OCI-LY7 (cell line): ENCODE data around the gene PPFIA2.

Source experiments
- CTCF ChIP-seq: fragments of 200-600 bp; sonication (generic); conservative IDR thresholded peaks from 2 replicates; pipeline ENCODE4 v1.5.1; 2014; ENCODE audit warnings: mild to moderate bottlenecking, antibody characterized with exemption, low read length, moderate library complexity, mixed read lengths
- EZH2phosphoT487 ChIP-seq: fragments of 200-600 bp; sonication (generic); IDR thresholded peaks from 2 replicates; pipeline ENCODE4 v1.6.1; 2018; ENCODE audit warnings: low read depth, borderline replicate concordance, mild to moderate bottlenecking, mixed run types, antibody characterized with exemption, low read length, moderate library complexity, mixed read lengths

GRCh38 chr12:81377771-81378170, 381.4 kb downstream of the PPFIA2 start:
- no peak for TF ChIP-seq CTCF
- no peak for TF ChIP-seq EZH2phosphoT487
